Measurements from ENCODE around the gene LRBA.

Gene LRBA

DNA sequence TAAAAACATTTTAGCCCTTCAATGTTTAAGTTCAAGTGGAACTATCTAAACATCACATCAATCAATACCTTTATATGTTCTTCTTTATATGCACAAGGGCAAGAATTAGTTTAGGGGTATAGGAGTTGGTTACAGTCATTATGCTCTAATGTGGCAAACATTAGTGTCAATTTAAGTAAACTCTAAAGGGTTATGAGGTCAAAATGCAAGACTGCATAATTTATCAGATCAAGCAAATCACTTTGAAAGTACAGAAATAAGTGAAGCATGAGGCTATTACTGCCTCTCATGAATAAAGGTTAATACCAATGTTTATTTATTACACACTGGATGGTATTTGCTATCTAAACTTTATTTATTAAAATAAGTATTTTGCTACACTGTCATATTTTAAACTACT is 373.5 kb downstream of the LRBA start:
- DNase-seq: no peak

DNA sequence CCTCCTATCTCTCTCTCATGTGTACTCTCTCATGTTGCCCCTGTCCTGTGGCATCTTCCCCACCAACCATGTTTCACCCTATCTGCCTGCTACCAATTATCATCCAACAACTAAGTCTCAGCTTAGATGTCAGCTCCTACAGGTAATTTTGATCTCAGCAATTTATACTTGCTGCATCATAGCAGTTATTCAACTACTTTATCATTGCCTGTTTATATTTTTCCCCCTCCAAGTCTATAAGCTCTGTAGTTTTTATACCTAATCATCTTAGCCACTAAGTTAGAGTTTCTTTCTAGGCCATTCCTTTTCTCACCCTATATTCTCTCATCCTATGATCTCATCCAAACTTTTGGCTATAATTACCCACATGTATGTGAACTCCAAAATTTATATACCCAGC is 382.4 kb downstream of the LRBA start:
- DNase-seq: no peak

DNA sequence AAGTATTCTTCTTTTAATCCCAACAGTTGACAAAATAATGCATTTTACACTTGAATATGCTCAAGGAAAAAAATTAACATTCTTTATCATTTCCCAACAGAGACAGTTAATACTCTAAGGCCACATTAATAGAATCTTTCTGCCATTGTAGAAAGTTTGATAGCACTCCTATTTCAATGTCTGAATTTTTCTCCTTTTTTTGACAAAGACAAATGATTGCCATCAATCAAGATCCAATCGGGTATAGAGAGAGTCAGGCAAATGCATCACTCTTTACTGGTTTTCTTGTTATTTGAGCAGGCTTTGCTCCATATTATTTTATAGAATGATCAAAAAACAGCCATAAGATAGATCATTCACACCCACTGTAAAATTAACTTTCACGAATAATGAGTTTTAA is 387.0 kb downstream of the LRBA start:
- no peak for DNase-seq

DNA sequence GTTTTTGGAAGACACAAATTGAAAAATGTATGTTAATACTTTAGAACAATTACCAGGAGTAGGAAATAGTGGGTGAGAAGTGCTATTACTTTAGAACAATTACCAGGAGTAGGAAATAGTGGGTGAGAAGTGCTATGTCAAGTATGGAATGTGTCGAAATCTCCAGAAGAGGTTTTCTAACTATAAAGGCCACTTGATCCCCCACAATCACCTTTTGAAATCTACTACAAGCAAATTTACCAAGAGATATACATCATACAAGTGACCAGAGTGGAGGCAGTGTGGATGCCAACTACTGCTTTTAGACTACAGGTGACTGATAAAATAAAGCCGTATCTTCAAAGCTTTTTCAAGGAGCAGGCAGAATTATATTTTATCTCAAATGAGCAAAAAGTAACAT is 390.1 kb downstream of the LRBA start:
- no peak for DNase-seq

DNA sequence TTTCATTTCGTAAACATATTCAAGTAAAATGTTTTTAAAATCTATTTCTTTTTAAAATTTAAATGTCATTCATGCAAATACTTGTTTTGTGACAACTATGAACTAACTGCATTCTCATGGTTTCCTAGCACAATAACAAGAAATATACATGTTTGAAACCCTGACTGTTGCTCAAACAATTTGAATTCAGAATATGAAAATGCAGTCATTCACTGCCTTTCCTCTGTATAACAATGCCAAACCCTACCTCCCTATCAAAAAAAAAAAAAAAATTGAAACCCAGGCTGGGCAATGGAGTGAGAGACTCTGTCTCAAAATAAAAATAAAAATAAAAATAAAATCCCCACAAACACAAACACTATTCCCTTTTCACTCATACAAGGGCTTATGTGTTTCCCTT is 391.0 kb downstream of the LRBA start:
- DNase-seq: no peak

DNA sequence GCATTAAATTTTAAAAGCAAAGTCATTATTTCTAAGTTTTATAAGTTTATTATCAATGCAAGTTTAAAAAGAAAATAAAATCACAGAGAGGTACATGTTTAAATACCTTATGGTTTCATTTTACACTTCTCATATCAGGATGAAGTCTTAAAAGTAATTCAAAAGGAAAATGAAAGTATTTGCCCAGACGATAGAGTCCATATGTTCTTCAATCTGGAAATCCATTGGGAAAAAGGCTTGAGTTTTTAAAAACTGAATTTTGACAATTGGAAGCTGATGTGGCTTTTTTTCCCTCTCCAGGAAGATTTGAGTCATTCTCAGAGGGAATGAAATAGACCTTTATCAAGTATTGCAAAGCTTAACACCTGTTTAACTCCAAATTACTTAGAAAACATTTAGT is 396.0 kb downstream of the LRBA start:
- no peak for DNase-seq

DNA sequence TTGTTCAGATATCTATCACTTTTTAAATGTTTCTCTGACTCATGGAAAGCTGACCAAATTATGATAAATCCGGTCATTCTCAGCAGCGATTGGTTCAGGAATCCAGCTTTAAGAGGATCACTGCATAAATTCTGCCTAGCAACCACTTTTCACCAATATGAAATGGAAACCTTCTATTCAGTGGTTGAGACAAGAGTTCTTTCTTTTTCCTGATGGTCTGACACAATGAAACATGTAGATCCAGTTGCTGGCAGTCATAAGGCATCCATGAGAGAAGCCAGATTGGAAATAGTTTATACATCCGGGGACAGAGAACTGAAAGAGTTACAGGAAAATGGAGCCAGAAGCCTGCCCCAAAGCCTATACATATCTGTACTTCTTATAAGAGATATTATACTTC is 406.0 kb downstream of the LRBA start:
- DNase-seq: no peak

DNA sequence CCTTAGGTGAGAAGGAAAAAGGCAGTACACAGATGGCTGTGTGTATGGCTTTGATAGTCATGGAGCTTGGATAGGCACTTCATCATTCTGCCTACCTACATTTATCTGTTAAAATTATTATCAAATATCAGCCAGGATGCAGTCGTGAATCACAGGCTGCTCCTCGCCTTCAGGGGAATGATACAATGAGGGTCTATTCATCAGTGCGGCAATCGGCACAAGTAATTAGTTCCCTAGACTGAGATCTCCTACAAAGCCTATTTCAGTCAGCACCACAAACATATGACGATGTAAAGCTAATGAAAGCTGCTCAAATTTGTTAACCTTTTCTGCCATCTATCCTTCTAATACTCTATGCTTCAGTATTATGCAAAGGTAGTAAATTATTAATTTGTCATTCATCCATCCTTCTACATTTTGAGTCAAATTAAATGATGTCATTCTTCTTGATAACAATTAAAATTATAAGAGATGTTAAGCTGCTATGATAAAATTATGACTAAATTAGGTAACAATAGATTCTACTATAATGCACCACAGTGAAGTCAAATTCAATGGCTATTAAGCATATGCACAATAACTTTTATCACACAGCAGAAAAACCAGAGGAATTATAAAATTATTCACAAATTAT is 414.2 kb downstream of the LRBA start:
- no peak for DNase-seq

DNA sequence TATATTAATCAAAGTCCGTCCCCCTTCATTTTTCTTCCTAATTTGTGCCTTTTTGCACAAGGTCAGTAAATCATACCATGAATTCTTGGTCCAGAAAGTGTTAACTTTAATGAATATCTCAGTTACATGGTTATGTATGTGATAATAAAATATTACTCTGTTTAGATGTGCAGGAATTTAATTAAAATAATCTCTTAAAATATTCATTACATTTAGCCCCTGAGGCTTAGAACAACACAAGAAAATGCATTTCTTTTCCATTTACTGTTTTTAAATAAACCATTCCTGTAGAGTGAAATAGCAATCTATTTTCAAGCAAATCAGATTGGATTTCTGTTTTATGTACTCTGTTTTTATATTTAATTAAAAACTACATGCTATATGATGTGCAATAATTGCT is 415.5 kb downstream of the LRBA start:
- no peak for DNase-seq

DNA sequence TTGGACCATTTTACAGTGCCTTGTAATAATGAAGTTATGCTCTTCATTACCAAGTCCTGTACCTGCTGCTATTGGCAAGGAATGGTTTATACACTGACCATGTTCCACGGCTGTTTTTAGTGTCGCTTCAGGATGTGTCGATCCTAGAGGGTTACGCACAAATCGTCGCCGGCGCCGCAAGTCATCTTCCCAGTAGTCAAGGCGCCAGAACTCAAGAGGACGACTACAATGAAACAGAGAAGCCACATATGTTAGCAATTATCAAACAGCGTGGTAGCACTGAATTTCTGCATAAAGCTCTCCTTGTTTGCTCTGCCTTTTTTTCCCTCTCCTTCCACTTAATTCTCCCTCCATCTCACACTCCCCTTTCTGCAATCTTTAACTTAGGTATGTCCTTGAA is 416.2 kb downstream of the LRBA start:
- DNase-seq: no peak

DNA sequence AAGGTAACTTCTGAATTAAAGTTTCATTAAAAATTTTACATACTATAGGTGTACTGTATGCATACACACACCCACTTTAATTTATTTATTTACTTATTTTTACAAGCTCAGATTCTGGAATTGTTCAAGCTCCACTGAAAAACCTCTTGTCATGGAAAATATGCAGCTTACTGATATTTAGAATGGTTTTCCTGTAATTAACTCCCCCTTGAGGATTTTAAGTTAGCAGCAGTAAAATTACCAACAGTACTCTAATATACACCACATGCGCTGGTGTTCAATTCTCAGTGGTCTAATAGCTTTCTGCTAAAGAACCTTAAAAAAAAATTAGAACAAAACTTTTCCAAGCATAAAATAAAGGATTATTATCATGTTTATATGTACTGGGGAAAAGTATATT is 421.1 kb downstream of the LRBA start:
- DNase-seq: no peak

DNA sequence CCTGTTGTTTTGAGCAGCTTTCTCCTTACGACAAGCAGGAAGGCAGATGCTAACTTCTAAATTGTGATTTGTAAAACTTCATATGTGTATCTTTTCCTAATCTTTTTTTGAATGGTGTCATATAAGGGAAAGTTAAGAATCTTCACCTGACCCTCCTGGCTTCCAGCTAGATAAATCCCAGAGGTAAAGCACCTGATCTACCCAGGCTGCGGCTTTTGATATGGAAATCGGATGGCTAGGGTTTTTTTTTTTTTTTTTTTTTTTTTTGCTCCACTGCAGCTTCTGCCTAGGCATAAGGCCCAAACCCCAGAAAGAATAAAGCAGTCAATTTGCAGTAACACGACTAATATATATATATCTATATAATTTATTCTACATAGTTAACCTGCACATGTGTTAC is 423.2 kb downstream of the LRBA start:
- DNase-seq: no peak

DNA sequence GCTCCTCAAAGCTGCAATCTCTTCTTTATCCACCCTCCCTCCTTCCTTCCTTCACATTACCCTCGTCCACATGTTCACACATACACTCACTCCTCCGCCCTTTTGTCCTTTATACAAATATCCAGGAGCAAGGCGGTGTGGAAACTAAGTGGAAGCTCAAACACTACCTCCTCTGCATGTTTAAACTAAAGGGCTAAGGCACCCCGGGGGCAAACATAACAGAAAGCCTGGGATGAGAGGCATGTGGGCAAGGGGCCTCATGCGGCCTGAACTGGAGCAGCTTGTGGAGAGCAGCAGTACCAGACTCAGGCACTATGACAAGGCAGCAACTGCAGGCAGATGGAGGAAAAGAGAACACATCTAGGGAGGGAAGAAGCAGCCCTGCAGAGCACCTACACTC is 423.7 kb downstream of the LRBA start:
- DNase-seq: no peak

DNA sequence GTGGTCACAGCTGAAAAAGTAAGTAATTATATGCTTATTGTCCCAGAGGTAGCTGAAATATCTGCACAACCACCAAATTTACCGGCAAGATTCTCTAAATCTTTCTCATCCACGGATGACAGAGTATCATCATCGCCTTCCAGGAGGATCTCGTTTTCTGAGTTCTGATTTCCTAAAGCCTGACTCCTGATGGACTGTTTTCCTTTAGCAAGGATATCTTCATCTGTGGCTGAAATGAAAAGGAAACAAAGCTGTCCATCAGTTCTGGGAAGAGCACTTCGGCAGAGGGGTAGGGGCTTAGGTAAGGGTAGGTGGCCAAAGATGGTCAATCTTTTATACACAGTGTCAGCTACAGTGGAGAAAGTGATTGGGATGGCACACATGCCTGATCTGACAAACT is 424.5 kb downstream of the LRBA start:
- no peak for DNase-seq

DNA sequence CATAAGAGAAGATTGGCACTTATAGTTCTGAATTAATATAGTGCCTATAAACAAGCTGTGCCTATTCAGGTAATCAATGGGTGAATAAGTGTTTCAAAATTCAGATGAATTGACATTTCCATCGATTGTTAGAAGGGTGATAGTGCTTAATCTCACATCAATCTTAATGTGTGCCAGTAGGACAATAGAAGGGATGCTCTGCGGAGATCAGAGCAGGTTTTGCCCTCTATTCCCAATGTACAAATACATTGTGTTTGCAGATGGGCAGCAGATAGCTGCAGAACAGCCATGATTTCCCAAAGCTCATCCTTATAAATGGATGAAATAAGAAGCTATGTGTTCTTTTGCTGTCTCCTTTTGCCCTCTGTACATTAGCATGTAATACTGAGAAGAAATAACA is 425.9 kb downstream of the LRBA start:
- no peak for DNase-seq

DNA sequence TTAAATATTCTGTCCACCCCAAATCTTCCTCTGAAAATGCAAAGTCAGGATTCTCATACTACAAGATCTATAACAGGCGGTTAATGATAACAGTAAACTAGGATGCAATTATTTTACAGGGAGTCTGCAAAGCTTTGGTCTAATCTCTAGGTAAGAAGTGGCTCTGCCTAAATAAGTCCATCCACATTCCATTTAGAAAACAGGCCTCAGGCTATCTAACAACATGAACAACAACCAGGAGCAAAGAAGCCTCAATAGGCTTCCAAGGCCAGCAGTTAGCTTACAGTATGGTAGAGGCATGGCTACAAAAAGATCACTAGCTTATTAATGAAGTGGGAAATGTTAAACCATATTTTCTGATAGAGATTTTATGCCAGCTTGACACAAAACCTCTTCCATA is 426.8 kb downstream of the LRBA start:
- DNase-seq: no peak

DNA sequence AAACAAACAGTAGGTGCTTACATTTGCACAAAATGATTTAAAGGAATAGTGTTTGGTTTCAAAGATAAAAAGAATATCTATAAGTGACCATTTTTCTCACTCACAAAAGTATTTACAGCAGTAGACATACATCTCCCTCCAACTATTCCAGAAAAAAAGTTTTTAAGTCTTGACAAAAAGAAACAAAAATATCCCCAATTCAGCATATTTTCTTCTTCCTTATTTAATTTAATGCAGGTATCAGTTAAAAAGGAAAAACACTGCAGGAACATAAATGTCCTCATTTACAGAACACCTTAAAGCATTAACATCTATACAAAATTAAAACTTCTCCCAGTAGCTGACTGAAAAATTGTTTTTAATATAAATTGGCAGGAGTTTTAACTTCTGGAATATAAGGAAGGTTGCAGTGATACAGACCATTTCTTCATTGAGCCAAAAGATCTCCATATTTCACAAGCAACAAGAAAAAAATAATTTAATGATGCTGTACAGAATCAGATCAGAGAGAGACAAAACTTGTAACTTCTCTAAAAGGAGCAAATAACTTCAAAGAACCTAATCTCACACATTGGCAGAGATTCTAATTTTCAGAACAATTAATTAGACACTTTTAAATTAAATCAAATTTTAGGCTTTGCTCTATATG is 428.8 kb downstream of the LRBA start:
- no peak for DNase-seq

DNA sequence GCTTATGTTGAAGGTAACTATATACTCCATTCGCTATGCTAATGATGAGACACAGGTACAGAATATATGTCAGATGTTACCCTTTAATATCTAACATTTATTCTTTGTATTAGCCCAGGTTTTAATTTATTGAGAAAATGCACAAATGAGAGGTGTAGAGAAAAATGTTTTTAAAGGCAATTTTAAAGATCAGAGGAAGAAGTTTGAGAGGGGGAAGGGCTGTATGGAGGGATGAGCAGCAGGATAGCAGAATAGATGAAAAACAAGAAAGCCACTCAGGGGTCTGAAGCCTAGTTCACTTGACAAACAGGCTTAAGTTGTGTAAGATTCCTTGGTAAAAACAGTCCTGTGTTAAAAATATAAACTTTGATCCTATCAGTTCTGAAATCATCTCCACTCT is 429.5 kb downstream of the LRBA start:
- DNase-seq: no peak

DNA sequence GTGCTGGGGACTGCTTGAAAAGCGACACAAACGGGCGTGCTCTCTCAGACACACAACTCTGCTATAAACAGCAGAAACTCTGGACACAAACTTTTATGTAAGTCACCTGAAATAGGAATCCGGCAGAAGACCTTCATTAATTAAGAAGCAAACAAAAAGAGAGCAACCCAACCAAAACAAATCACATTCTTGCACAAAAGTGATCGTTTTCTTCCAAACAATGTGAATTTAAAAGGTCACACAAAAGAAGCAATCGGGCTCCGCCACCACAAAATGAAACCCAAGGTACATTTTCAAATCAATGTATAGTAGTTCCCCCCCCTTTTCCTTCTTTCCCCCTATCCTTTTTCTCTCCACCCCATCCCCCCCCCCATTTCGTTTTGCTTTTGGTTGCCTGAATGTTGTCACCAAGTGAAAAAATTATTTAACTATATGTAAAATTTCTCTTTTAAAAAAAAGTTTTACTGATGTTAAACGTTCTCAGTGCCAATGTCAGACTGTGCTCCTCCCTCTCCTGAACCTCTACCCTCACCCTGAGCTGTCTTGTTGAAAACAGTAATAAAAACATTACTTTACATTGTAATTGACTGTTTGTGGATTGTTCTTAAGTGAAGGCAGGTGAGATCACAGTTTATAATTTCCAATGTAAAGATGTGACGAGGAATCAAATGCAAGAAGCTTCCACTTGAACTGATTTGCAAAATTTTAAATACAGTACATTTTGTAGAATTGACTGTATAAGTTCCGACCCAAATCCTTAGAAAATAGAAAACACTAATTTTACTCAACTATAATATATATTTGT is 430.8 kb downstream of the LRBA start:
- no peak for DNase-seq

DNA sequence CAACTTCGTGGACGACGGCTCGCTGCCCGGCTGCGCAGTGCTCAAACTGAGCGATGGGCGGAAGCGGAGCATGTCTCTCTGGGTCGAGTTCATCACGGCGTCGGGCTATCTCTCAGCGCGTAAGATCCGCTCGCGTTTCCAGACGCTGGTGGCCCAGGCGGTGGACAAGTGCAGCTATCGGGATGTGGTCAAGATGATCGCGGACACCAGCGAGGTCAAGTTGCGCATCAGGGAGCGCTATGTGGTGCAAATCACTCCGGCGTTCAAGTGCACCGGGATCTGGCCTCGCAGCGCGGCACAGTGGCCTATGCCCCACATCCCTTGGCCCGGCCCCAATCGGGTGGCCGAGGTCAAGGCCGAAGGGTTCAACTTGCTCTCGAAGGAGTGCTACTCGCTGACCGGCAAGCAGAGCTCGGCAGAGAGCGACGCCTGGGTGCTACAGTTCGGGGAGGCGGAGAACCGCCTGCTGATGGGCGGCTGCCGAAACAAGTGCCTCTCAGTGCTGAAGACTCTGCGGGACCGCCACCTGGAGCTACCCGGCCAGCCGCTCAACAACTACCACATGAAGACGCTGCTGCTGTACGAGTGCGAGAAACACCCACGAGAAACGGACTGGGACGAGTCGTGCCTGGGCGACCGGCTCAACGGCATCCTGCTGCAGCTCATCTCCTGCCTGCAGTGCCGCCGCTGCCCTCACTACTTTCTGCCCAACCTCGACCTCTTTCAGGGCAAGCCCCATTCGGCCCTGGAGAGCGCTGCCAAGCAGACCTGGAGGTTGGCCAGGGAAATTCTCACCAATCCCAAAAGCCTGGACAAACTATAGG is 431.6 kb downstream of the LRBA start:
- DNase-seq: no peak

DNA sequence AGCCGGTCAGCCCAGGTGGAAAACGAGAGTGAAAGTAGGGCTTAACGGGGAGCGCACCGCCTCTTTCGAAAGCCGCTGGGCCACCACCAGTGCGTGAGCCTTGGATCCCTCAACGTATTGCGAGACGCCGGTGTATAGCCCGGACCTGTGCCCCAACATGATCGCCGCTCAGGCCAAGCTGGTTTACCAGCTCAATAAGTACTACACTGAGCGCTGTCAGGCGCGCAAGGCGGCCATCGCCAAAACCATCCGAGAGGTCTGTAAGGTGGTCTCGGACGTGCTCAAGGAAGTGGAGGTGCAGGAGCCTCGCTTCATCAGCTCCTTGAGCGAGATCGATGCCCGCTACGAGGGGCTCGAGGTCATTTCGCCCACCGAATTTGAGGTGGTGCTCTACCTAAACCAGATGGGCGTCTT is 432.2 kb downstream of the LRBA start:
- no peak for DNase-seq

DNA sequence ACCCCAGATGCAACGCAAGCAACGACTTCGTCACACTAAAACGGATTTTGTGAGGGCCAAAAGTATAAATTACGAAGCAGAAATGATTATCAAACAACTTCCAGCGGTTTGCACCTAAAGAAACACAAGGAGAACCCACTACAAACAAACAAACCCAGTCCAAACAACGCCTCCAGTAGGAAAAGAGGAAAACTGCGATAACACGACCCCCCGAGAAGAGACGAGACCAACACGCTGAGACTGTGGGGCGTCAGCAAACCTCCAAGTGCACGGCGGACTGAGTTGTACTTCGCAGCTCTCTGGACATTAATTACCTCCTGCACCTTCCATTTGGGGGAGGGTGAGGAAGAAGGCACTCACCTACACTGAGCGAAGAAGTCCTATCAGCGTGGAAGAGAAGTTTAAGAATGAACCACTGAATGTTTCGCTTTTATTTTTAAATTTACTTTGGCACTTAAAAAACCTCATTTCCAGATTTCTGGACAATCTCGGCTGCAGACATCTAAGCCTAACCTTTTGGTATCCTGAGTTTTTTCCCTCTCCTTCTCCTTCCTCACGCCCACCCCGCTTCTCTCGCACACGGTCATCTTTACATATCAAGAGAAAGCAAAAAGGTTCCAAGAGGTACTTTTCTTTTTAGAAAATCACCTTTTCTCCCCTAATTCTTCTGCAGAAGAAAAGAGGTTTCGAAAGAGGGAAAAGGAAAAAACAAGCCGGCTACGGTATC is 432.8 kb downstream of the LRBA start, which contains the start of gene MAB21L2:
MAB21L2 (plus strand) TSS at position 6 of the 727 bp plus-strand sequence. CDS start 879 bp downstream, outside the sequence.
- no peak for DNase-seq

DNA sequence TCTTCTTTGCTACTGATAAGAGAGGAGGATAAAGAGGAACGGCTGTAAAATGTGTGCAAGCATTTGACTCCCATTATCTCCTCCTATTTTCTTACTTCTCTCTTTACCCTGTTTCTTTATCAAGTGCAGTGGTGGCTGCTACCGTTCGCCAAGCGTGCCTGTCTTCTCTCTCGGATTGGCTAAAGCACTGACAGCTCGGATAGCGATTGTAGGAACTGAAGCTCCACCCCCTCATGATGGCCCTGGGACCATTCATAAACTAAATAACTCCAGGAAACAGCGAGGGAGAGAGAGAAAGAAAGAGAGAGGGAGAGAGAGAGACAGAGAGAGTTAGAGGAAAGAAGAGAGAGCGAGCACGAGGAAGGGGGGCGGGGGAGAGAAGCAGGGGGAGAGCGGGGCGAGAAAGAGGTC is 433.4 kb downstream of the LRBA start:
- no peak for DNase-seq
